Lower lobe of right lung (tissue), 2 donors: ENCODE data around the gene WIPF1. TPM values are rescaled to one million over a fixed set of nuclear protein-coding genes. Genes with fewer than 3 reads are reported as not detected.
A peak's percentile ranks its signal among the peaks of the same experiment; 100 is the strongest.

Experiments
- ATAC-seq, 2 donors: fragments of 200-7000 bp; cut with Tn5 transposase; one replicate each; pipeline ENCODE4 v1.9.1; 2020 to 2022; ENCODE audit warnings: mild to moderate bottlenecking in 2 of 2, moderate library complexity in 2 of 2
- DNase-seq: peaks from one replicate; pipeline ENCODE4 v3.0.0-alpha.2; 2020
- H3K27ac ChIP-seq: fragments of 200-600 bp; one replicate; pipeline ENCODE4 v1.8.0; 2022
- H3K27me3 ChIP-seq: fragments of 200-600 bp; one replicate; pipeline ENCODE4 v1.8.0; 2022; ENCODE audit warnings: low read depth
- H3K36me3 ChIP-seq: fragments of 200-600 bp; one replicate; pipeline ENCODE4 v1.8.0; 2022; ENCODE audit warnings: mild to moderate bottlenecking
- H3K4me1 ChIP-seq: fragments of 200-600 bp; one replicate; pipeline ENCODE4 v1.8.0; 2022
- H3K4me3 ChIP-seq: fragments of 200-600 bp; one replicate; pipeline ENCODE4 v1.8.0; 2022; ENCODE audit warnings: mild to moderate bottlenecking
- H3K9me3 ChIP-seq: fragments of 200-600 bp; one replicate; pipeline ENCODE4 v1.8.0; 2022
- CTCF ChIP-seq: fragments of 200-600 bp; IDR thresholded peaks from one replicate; pipeline ENCODE4 v1.8.0; 2022; ENCODE audit warnings: antibody characterized with exemption, mild to moderate bottlenecking
- intact Hi-C: fragments of 100-400 bp; cut with DNase I; formaldehyde crosslinking; loops from one replicate; pipeline ENCODE4 v1.11.0; 2022
- total RNA-seq: library from RNA; stranded (reverse); fragmentation: NEBNext Ultra II Directional; extraction: Animal tissue kit (Norgen Biotek cat#: 25700); gene quantifications from one replicate; pipeline ENCODE4 v1.2.1, GENCODE V29; 2021
- donor health status: DM: no; HTN: yes; CAD: no; lungs with severe emphysema.

WIPF1 gene
- total RNA-seq, 1 donor from 2014 or later, result 84.4 TPM

GRCh38 chr2:174597009-174597344 is 627 bp downstream of the WIPF1 start:
- DNase-seq, result no peak
- intact Hi-C loops, result no loop called here
- TF ChIP-seq CTCF, result no peak
- ATAC-seq, result no peak
- peaks cover 38% of the 10 kb centered on the region for H3K4me1 ChIP-seq
- no peaks in the 10 kb centered on the region for H3K27me3 ChIP-seq
- H3K27ac ChIP-seq, result peak overlapping the region; percentile 77
- peak overlapping the region; percentile 44 for H3K4me3 ChIP-seq
- no peaks in the 10 kb centered on the region for H3K9me3 ChIP-seq
- no peaks in the 10 kb centered on the region for H3K36me3 ChIP-seq

GRCh38 chr2:174595891-174596397 is 1.7 kb downstream of the WIPF1 start:
- no peak for DNase-seq
- ATAC-seq, result no peak
- H3K4me1 ChIP-seq, result peaks cover 35% of the 10 kb centered on the region
- H3K27ac ChIP-seq, result peak overlapping the region; percentile 77
- H3K4me3 ChIP-seq, result peak overlapping the region; percentile 44
- intact Hi-C loops, result no loop called here
- H3K27me3 ChIP-seq, result no peaks in the 10 kb centered on the region
- H3K36me3 ChIP-seq, result no peaks in the 10 kb centered on the region
- H3K9me3 ChIP-seq, result no peaks in the 10 kb centered on the region
- TF ChIP-seq CTCF, result no peak

DNA sequence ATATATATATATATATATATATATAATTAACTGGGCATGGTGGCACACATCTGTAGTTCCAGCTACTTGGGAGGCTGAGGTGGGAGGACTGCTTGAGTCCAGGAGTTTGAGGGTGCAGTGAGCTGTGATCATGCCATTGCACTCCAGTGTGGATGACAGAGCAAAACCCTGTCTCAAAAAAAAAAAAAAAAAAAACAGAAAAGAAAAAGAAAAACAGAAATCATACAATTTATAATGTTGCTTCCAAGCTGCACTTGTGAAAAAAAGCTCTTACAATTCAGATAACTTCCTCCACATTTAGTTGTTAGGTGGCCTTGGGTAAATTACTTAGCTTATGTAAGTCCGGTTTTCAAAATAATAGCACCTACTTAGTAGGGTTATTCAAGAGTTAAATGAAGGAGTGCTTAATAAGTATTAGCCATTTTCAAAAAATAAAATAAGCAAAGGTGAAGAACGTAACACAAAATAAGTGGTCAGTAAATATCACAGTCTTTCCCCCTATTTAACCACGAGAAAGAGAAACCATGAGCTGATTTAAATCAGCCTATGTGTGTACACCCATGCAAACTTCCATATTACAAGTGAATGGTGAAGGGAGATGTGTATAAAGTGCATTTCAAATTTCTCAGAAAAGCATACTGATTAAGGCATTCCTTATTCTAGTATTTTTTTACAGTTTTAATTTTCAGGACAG is 2.3 kb downstream of the WIPF1 start:
- H3K4me3 ChIP-seq, result peak overlapping the region; percentile 44
- ATAC-seq, result no peak
- TF ChIP-seq CTCF, result no peak
- H3K27me3 ChIP-seq, result no peaks in the 10 kb centered on the region
- peak overlapping the region; percentile 77 for H3K27ac ChIP-seq
- no peaks in the 10 kb centered on the region for H3K9me3 ChIP-seq
- intact Hi-C loops, result no loop called here
- H3K36me3 ChIP-seq, result no peaks in the 10 kb centered on the region
- peaks cover 39% of the 10 kb centered on the region for H3K4me1 ChIP-seq
- DNase-seq, result no peak

DNA sequence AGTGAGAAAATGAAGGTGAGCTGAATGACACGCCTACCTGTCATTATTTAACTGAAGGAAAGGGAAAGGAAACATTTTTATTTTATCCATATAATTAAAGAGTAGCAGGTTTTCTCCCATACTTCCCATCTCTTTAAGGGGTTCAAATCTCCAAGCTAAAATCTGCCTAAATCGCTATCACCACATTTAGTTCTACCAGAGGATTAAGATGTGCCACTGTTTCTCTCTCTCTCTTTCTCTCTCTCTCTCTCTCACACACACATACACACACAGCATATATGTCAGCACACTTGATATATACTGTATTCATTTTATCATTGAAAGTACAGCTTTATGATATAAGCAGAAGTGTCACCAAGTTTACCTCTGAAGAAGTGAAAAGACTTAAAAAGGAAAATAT is 3.1 kb downstream of the WIPF1 start:
- H3K4me3 ChIP-seq, result peak overlapping the region; percentile 44
- peak overlapping the region; percentile 77 for H3K27ac ChIP-seq
- H3K27me3 ChIP-seq, result no peaks in the 10 kb centered on the region
- TF ChIP-seq CTCF, result no peak
- DNase-seq (no peak), ATAC-seq (no peak)
- no peaks in the 10 kb centered on the region for H3K9me3 ChIP-seq
- intact Hi-C loops, result no loop called here
- H3K36me3 ChIP-seq, result no peaks in the 10 kb centered on the region
- peaks cover 40% of the 10 kb centered on the region for H3K4me1 ChIP-seq

GRCh38 chr2:174593574-174594203 is 3.9 kb downstream of the WIPF1 start:
- Histone ChIP-seq H3K36me3 (no peaks in the 10 kb centered on the region), H3K27ac (peak overlapping the region; percentile 77), H3K9me3 (no peaks in the 10 kb centered on the region), H3K4me3 (peak overlapping the region; percentile 44), H3K4me1 (peaks cover 44% of the 10 kb centered on the region), H3K27me3 (no peaks in the 10 kb centered on the region)
- ATAC-seq (peak; percentile 60 to 76), DNase-seq (no peak)
- intact Hi-C loops, result no loop called here
- no peak for TF ChIP-seq CTCF
